Measurements from ENCODE around the gene DCUN1D2.

DNA sequence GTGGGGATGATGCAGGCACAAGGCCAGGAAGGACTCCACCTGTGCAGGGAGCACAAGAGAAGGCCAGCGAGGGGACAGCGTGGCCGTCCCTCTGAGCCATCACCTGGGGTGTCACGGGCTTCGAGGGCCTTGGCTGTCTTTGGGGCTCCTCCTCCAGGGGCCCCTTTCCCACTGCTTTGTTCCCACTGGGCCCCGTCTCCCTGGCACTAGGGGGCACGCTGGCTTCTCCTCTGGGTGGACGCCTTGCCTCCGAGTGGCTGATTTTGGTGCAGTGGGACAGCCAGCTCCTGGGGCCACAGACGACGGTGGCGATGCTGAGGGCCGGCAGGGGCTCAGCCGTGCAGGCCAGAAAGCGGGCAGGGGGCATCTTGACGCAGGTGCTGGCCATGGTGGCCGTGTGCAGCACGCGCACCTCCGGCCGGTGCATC, 83.4 kb downstream of the DCUN1D2 start:
- TF ChIP-seq, protein P1, sequence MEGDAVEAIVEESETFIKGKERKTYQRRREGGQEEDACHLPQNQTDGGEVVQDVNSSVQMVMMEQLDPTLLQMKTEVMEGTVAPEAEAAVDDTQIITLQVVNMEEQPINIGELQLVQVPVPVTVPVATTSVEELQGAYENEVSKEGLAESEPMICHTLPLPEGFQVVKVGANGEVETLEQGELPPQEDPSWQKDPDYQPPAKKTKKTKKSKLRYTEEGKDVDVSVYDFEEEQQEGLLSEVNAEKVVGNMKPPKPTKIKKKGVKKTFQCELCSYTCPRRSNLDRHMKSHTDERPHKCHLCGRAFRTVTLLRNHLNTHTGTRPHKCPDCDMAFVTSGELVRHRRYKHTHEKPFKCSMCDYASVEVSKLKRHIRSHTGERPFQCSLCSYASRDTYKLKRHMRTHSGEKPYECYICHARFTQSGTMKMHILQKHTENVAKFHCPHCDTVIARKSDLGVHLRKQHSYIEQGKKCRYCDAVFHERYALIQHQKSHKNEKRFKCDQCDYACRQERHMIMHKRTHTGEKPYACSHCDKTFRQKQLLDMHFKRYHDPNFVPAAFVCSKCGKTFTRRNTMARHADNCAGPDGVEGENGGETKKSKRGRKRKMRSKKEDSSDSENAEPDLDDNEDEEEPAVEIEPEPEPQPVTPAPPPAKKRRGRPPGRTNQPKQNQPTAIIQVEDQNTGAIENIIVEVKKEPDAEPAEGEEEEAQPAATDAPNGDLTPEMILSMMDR (conservative IDR thresholded peaks at IDR 0.05; ENCODE audit: low read depth, low read length), result no peak
- no peak for TF ChIP-seq EZH2 (IDR thresholded peaks at IDR 0.05; ENCODE audit: borderline replicate concordance, low read depth, low read length, poor library complexity, severe bottlenecking)
